Fibroblast of villous mesenchyme (primary cell): ENCODE measurements around the gene LY86. TPM values are rescaled to one million over a fixed set of nuclear protein-coding genes. Genes with fewer than 3 reads are reported as not detected.
"Not testable (repeated sequence)": the region's sequence is repeated elsewhere in the genome, so short reads cannot be mapped to it uniquely, and the experiment has no call there.

Source experiments
- DNase-seq: peaks from one replicate; pipeline ENCODE4 v3.0.0-alpha.2; 2010; ENCODE audit warnings: low read depth
- H3K4me3 ChIP-seq: 2 replicates; pipeline ENCODE4 v1.5.1; 2011; ENCODE audit warnings: low read depth, mild to moderate bottlenecking, low read length
- CTCF ChIP-seq: IDR thresholded peaks from 2 replicates; pipeline ENCODE4 v1.5.1; 2012; ENCODE audit warnings: low read depth, mild to moderate bottlenecking, low read length; ENCODE audit not compliant: insufficient read depth
- total RNA-seq: library from RNA; depleted of rRNA; stranded (reverse); fragments of >200 nt; gene quantifications from 2 replicates; pipeline ENCODE4 v1.2.3, GENCODE V29; 2012

Gene LY86
- total RNA-seq, 1 donor: not detected

GRCh38 chr6:6661191-6661590 lies 72.7 kb downstream of the LY86 start:
- DNase-seq: no peak
- TF ChIP-seq CTCF: no peak
- no peak overlapping the region for H3K4me3 ChIP-seq

GRCh38 chr6:6661684-6662083 lies 73.2 kb downstream of the LY86 start:
- DNase-seq: peak; percentile 33
- no peak overlapping the region for H3K4me3 ChIP-seq
- no peak for TF ChIP-seq CTCF

DNA sequence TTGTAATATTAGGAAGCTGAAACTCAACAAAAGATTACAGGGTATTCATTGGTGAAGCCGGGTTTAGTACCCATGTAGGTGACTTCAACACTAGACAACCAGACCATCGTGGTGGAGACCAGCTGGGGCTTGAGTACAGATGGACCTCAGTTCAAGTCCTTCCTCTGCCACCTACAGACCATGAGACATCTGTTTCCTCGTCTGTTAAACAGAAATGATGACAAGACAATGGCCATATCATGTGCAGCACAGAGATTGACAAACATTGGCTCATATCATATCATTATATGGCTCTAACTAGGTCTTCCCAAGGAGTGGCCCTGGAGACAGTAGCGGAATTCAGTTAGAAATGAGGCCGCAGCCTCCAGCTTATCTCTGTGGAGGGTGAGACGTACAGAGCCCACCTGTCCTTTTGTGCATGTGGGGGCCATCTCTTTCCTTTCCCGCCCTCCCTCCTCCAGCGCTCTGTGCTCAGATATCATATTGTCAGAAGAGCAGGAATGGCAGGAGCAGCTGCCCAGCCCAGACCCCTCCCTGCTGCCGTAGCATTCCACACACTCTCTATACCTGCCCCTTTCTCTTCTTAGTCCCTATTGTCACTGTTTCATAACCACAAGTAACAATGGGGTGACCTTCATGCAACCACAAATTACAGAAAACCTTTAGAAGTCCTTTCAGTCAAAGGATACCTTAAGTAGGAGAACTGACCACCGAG lies 75.1 kb downstream of the LY86 start:
- H3K4me3 ChIP-seq: no peak overlapping the region
- no peak for DNase-seq
- TF ChIP-seq CTCF: no peak

GRCh38 chr6:6665555-6666243 lies 77.2 kb downstream of the LY86 start:
- DNase-seq: no peak
- no peak for TF ChIP-seq CTCF

DNA sequence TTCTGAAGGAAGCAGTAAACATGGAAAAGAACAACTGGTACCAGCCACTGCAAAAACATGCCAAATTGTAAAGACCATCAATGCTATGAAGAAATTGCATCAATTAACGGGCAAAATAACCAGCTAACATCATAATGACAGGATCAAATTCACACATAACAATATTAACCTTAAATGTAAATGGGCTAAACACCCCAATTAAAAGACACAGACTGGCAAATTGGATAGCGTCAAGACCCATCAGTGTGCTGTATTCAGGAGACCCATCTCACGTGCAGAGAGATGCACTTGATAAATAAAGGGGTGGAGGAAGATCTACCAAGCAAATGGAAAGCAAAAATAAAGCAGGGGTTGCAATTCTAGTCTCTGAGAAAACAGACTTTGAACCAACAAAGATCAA lies 81.6 kb downstream of the LY86 start:
- H3K4me3 ChIP-seq, DNase-seq: not testable (repeated sequence)

More at GRCh38 chr6:6665555-6666243, 77.2 kb downstream of the LY86 start:
- no peak overlapping the region for H3K4me3 ChIP-seq

DNA sequence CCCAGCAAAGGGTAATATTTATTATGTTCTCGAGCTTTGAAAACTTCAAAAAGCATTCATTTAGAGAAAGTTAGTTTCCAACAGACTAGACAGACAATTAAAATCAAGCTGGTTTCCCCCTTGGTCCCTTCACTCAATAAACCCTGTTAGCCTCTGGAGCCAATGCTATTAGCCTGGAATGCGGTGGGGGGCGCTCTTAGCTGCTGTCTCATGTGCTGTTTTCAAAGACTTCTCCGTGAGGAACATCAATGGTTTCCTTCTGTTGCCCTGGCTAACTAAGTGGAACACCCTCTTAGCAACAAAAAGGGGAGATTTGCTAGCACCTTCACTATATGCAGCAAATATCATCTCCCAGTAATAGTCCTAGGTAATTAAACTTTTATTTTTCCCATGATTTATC lies 86.4 kb downstream of the LY86 start:
- peak; percentile 24 for TF ChIP-seq CTCF
- H3K4me3 ChIP-seq: no peak overlapping the region
- no peak for DNase-seq

DNA sequence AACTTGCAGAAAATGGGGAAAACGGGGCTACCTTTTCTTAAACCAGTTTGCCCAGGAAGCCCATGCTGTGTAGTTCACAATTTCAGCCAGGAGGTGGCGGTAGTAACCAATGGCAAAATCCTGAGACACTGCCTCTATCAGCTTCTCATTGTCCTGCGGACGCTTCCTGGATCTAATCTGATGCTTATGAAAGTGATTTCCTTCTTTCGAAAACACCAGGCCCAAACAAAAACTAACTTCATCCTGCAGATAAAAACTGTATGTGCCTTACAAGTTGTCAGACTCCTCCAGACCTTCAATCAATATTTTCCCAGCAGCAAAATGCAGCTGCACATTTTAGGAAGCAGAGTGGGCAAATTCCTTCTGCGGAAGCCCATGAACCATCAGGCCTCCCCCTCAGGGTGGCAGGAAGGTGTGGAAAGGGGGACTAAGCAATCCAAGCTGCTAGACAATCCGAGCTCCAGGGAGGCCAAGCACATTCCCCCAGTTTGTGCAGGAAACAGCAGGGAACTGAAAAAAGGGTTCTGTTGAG lies 88.5 kb downstream of the LY86 start:
- peak; percentile 77 for DNase-seq
- TF ChIP-seq CTCF: peak; percentile 98
- H3K4me3 ChIP-seq: no peak overlapping the region
